Astrocyte (in vitro differentiated cells and primary cell): ENCODE results near the gene PDIA2.

Experiments
- CTCF ChIP-seq: IDR thresholded peaks from 2 replicates; pipeline ENCODE4 v1.5.1; 2011; ENCODE audit warnings: low read depth, mild to moderate bottlenecking, inconsistent platforms, low read length, moderate library complexity; ENCODE audit not compliant: insufficient read depth
- EZH2 ChIP-seq: IDR thresholded peaks from 2 replicates; pipeline ENCODE4 v1.6.1; 2012; ENCODE audit warnings: mild to moderate bottlenecking, low read length, inconsistent platforms; ENCODE audit not compliant: insufficient read depth

GRCh38 chr16:296806-297510 is 14.0 kb downstream of the PDIA2 start:
- TF ChIP-seq EZH2 (no peak), CTCF (no peak)
